ENCODE measurements around the gene ECHDC3. TPM values are rescaled to one million over a fixed set of nuclear protein-coding genes. Genes with fewer than 3 reads are reported as not detected.
A peak's percentile ranks its signal among the peaks of the same experiment; 100 is the strongest.

The ECHDC3 gene
- total RNA-seq, 1 donor from 2014 or later, result 12.5 TPM

GRCh38 chr10:11698691-11699549, 43.3 kb upstream of the ECHDC3 start:
- intact Hi-C loops (cut with micrococcal nuclease), result loop anchor here (1.0 to 5.0 kb wide), 3 partner anchors 11 to 37 kb away; no protein-coding TSS in a partner anchor
- POLR2A ChIA-PET, result interaction anchor here (0.7 to 2.1 kb wide), 20 partner anchors 10 to 184 kb away, joined by 3 to 43 read pairs (median 4); partner anchors contain the start of gene USP6NL
- DNase-seq (no peak), ATAC-seq (ENCODE audit: low read depth) (peak; percentile 84)
- Mint-ChIP-seq H3K9me3 (no peaks in the 10 kb centered on the region), H3K27ac (peak overlapping the region; percentile 86), H3K4me3 (peak overlapping the region; percentile 44), H3K4me1 (peaks cover 66% of the 10 kb centered on the region), H3K36me3 (ENCODE audit: low read depth) (no peaks in the 10 kb centered on the region), H3K27me3 (no peaks in the 10 kb centered on the region)
- CTCF ChIA-PET, result interaction anchor here (0.8 to 2.0 kb wide), 6 partner anchors 11 to 183 kb away, joined by 3 to 10 read pairs (median 4); no protein-coding TSS in a partner anchor
- TF ChIP-seq CTCF (IDR thresholded peaks at IDR 0.05), result no peak

DNA sequence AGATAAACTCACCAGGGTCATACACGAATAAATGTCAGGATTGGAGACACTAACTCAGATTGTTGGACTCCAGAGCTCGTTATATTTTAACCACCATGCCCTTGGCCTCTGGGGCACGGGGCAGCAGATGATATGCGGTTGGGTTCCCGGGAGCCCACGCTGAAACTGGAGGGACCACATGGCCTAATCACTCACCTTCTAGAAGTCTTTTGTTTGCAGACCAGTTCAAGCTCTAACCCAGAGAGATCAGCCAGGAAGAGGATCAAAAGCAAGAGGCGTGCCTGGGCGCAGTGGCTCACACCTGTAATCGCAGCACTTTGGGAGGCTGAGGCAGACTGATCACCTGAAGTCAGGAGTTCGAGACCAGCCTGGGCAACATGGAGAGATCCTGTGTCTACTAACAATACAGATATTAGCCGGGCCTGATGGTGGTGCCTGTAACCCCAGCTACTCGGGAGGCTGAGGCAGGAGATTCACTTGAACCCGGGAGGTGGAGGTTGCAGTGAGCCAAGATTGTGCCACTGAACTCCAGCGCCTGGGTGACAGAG, 42.6 kb upstream of the ECHDC3 start:
- Mint-ChIP-seq H3K27me3 (no peaks in the 10 kb centered on the region), H3K36me3 (ENCODE audit: low read depth) (no peaks in the 10 kb centered on the region), H3K4me1 (peaks cover 66% of the 10 kb centered on the region), H3K9me3 (no peaks in the 10 kb centered on the region), H3K27ac (peak overlapping the region; percentile 86), H3K4me3 (peak overlapping the region; percentile 44)
- intact Hi-C loops (cut with micrococcal nuclease), result loop anchor here (1.0 to 5.0 kb wide), 3 partner anchors 11 to 37 kb away; no protein-coding TSS in a partner anchor
- ChIA-PET POLR2A (interaction anchor here (0.7 to 2.1 kb wide), 16 partner anchors 10 to 184 kb away, joined by 3 to 43 read pairs (median 4); partner anchors contain the start of gene USP6NL), CTCF (interaction anchor here (0.9 to 2.0 kb wide), 5 partner anchors 10 to 183 kb away, joined by 4 to 10 read pairs (median 4); no protein-coding TSS in a partner anchor)
- DNase-seq, result no peak
- no peak for TF ChIP-seq CTCF (IDR thresholded peaks at IDR 0.05)
- ATAC-seq (ENCODE audit: low read depth), result peak; percentile 19

DNA sequence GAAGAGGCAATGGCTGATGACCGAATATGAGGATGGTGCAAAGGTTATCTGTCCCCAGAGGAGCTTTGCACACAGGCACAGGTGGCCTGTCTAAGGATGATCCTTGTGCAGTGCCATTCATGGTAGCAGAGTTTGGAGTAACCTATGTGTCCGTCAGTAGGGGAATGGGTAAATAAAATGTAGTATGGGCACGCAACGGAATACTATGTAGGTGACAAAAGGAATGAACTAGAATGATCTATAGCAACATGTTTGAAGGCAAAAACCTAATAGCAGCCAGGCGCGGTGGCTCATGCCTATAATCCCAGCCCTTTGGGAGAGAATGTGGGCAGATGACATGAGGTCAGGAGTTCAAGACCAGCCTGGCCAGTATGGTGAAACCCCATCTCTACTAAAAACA, 41.6 kb upstream of the ECHDC3 start:
- POLR2A ChIA-PET, result interaction anchor here (0.5 to 1.1 kb wide), 2 partner anchors 15 to 18 kb away, joined by 3 read pairs; no protein-coding TSS in a partner anchor

GRCh38 chr10:11701451-11702095, 40.6 kb upstream of the ECHDC3 start:
- no peak for DNase-seq
- POLR2A ChIA-PET, result interaction anchor here (1.1 kb wide), 1 partner anchor 16 kb away, joined by 3 read pairs; no protein-coding TSS in a partner anchor
- no peak for TF ChIP-seq CTCF (IDR thresholded peaks at IDR 0.05)
- Mint-ChIP-seq H3K27ac (no peak overlapping the region), H3K27me3 (no peaks in the 10 kb centered on the region), H3K36me3 (ENCODE audit: low read depth) (no peaks in the 10 kb centered on the region), H3K9me3 (no peaks in the 10 kb centered on the region), H3K4me1 (peaks cover 48% of the 10 kb centered on the region), H3K4me3 (no peak overlapping the region)
- intact Hi-C loops (cut with micrococcal nuclease), result no loop called here
- CTCF ChIA-PET, result no interaction called here
- ATAC-seq (ENCODE audit: low read depth), result no peak

More for the DNA sequence above, 41.6 kb upstream of the ECHDC3 start:
- no peaks in the 10 kb centered on the region for H3K36me3 Mint-ChIP-seq (ENCODE audit: low read depth)
- H3K27ac Mint-ChIP-seq, result peak overlapping the region; percentile 2
- no peak for ATAC-seq (ENCODE audit: low read depth)
- CTCF ChIA-PET, result no interaction called here
- intact Hi-C loops (cut with micrococcal nuclease), result no loop called here
- TF ChIP-seq CTCF (IDR thresholded peaks at IDR 0.05), result no peak
- no peak overlapping the region for H3K4me3 Mint-ChIP-seq
- H3K9me3 Mint-ChIP-seq, result no peaks in the 10 kb centered on the region
- peaks cover 58% of the 10 kb centered on the region for H3K4me1 Mint-ChIP-seq
- no peaks in the 10 kb centered on the region for H3K27me3 Mint-ChIP-seq
- DNase-seq, result no peak
